ENCODE measurements around the gene GNMT. TPM values are rescaled to one million over a fixed set of nuclear protein-coding genes. Genes with fewer than 3 reads are reported as not detected.
"Not testable (repeated sequence)": the region's sequence is repeated elsewhere in the genome, so short reads cannot be mapped to it uniquely, and the experiment has no call there.

The GNMT gene
- total and polyA plus RNA-seq, 7 experiments from 2014 or later, result 0.95 to 2.6 (median 1.1) TPM; not detected in 2

GRCh38 chr6:42998205-42998604 lies 37.7 kb downstream of the GNMT start:
- H3K27me3 Mint-ChIP-seq; H3K4me1 ChIP-seq (ENCODE audit: control insufficient read depth in 2 of 2, insufficient read depth in 2 of 2, low read length in 2 of 2); ATAC-seq; H3K27me3 ChIP-seq (ENCODE audit: control insufficient read depth in 2 of 2, insufficient read depth in 2 of 2, low read length in 2 of 2); H3K4me3 Mint-ChIP-seq; H3K4me1 Mint-ChIP-seq; H3K27ac ChIP-seq (ENCODE audit: low read depth, low read length); H3K36me3 Mint-ChIP-seq; H3K9me3 ChIP-seq (ENCODE audit: control insufficient read depth in 2 of 3, low read length in 3 of 3); intact Hi-C loops (cut with micrococcal nuclease); H3K9me3 Mint-ChIP-seq; DNase-seq; H3K36me3 ChIP-seq (ENCODE audit: control insufficient read depth in 2 of 3, insufficient read depth in 3 of 3, low read length in 3 of 3); H3K4me3 ChIP-seq (ENCODE audit: low read length): not testable (repeated sequence)
- CTCF ChIA-PET, result interaction anchor here (0.6 to 1.3 kb wide), 2 partner anchors 24 to 336 kb away, joined by 3 read pairs; no protein-coding TSS in a partner anchor
- POLR2A ChIA-PET, result interaction anchor here (1.5 kb wide), 1 partner anchor 13 kb away, joined by 4 read pairs; no protein-coding TSS in a partner anchor
- H3K27ac Mint-ChIP-seq, result peak overlapping the region in 1 of 9 donors; percentile 36

GRCh38 chr6:43001843-43002242 lies 41.3 kb downstream of the GNMT start:
- Histone ChIP-seq H3K4me1 (ENCODE audit: control insufficient read depth in 2 of 2, insufficient read depth in 2 of 2, low read length in 2 of 2) (no peaks in the 10 kb centered on the region), H3K36me3 (ENCODE audit: control insufficient read depth in 2 of 3, insufficient read depth in 3 of 3, low read length in 3 of 3) (peaks cover 0 to 19% (median 0%) of the 10 kb centered on the region in 3 experiments), H3K27me3 (ENCODE audit: control insufficient read depth in 2 of 2, insufficient read depth in 2 of 2, low read length in 2 of 2) (no peaks in the 10 kb centered on the region), H3K27ac (ENCODE audit: low read depth, low read length) (no peak overlapping the region), H3K9me3 (ENCODE audit: control insufficient read depth in 2 of 3, low read length in 3 of 3) (no peaks in the 10 kb centered on the region), H3K4me3 (ENCODE audit: low read length) (no peak overlapping the region)
- Mint-ChIP-seq H3K4me1 (peaks cover 0 to 5% (median 4%) of the 10 kb centered on the region in 7 donors), H3K27me3 (no peaks in the 10 kb centered on the region), H3K27ac (no peak overlapping the region), H3K4me3 (no peak overlapping the region), H3K9me3 (no peaks in the 10 kb centered on the region), H3K36me3 (peaks cover 0 to 9% (median 0%) of the 10 kb centered on the region in 5 donors)
- intact Hi-C loops (cut with micrococcal nuclease), result no loop called here
- no peak for ATAC-seq
- CTCF ChIA-PET, result interaction anchor here (0.6 to 0.7 kb wide), 3 partner anchors 18 to 263 kb away, joined by 3 to 4 read pairs (median 3); no protein-coding TSS in a partner anchor
- POLR2A ChIA-PET, result interaction anchor here (0.7 to 1.5 kb wide), 2 partner anchors 88 to 348 kb away, joined by 3 read pairs; no protein-coding TSS in a partner anchor
- no peak for DNase-seq

GRCh38 chr6:43005844-43006243 lies 45.3 kb downstream of the GNMT start:
- H3K9me3 Mint-ChIP-seq, result no peaks in the 10 kb centered on the region
- CTCF ChIA-PET, result interaction anchor here (0.6 to 1.8 kb wide), 2 partner anchors 138 to 522 kb away, joined by 4 to 7 read pairs; no protein-coding TSS in a partner anchor
- Histone ChIP-seq H3K4me1 (ENCODE audit: control insufficient read depth in 2 of 2, insufficient read depth in 2 of 2, low read length in 2 of 2) (no peaks in the 10 kb centered on the region), H3K9me3 (ENCODE audit: control insufficient read depth in 2 of 3, low read length in 3 of 3) (no peaks in the 10 kb centered on the region), H3K4me3 (ENCODE audit: low read length) (no peak overlapping the region), H3K27ac (ENCODE audit: low read depth, low read length) (no peak overlapping the region), H3K27me3 (ENCODE audit: control insufficient read depth in 2 of 2, insufficient read depth in 2 of 2, low read length in 2 of 2) (no peaks in the 10 kb centered on the region), H3K36me3 (ENCODE audit: control insufficient read depth in 2 of 3, insufficient read depth in 3 of 3, low read length in 3 of 3) (peaks cover 0 to 58% (median 7%) of the 10 kb centered on the region in 3 experiments)
- ATAC-seq, result no peak
- POLR2A ChIA-PET, result interaction anchor here (0.6 to 1.9 kb wide), 3 partner anchors 8 to 136 kb away, joined by 3 to 10 read pairs (median 5); partner anchors contain the start of genes KLHDC3 and MEA1
- H3K4me1 Mint-ChIP-seq, result peaks cover 0 to 12% (median 5%) of the 10 kb centered on the region in 7 donors
- H3K27me3 Mint-ChIP-seq, result no peaks in the 10 kb centered on the region
- intact Hi-C loops (cut with micrococcal nuclease), result no loop called here
- DNase-seq, result no peak
- H3K4me3 Mint-ChIP-seq, result no peak overlapping the region
- H3K36me3 Mint-ChIP-seq, result peaks cover 0 to 26% (median 8%) of the 10 kb centered on the region in 5 donors
- peak overlapping the region in 2 of 9 donors; percentile 3 to 51 for H3K27ac Mint-ChIP-seq

GRCh38 chr6:43006251-43006650 lies 45.7 kb downstream of the GNMT start:
- no peaks in the 10 kb centered on the region for H3K9me3 Mint-ChIP-seq
- intact Hi-C loops (cut with micrococcal nuclease), result no loop called here
- H3K4me3 Mint-ChIP-seq, result no peak overlapping the region
- peak overlapping the region in 2 of 9 donors; percentile 3 to 51 for H3K27ac Mint-ChIP-seq
- Histone ChIP-seq H3K4me1 (ENCODE audit: control insufficient read depth in 2 of 2, insufficient read depth in 2 of 2, low read length in 2 of 2) (no peaks in the 10 kb centered on the region), H3K9me3 (ENCODE audit: control insufficient read depth in 2 of 3, low read length in 3 of 3) (no peaks in the 10 kb centered on the region), H3K27me3 (ENCODE audit: control insufficient read depth in 2 of 2, insufficient read depth in 2 of 2, low read length in 2 of 2) (no peaks in the 10 kb centered on the region), H3K4me3 (ENCODE audit: low read length) (no peak overlapping the region), H3K27ac (ENCODE audit: low read depth, low read length) (no peak overlapping the region), H3K36me3 (ENCODE audit: control insufficient read depth in 2 of 3, insufficient read depth in 3 of 3, low read length in 3 of 3) (peaks cover 0 to 62% (median 9%) of the 10 kb centered on the region in 3 experiments)
- H3K4me1 Mint-ChIP-seq, result peaks cover 0 to 14% (median 7%) of the 10 kb centered on the region in 7 donors
- ATAC-seq (no peak), DNase-seq (no peak)
- ChIA-PET CTCF (interaction anchor here (0.6 to 1.8 kb wide), 2 partner anchors 137 to 522 kb away, joined by 4 to 7 read pairs; no protein-coding TSS in a partner anchor), POLR2A (interaction anchor here (1.5 kb wide), 1 partner anchor 50 kb away, joined by 5 read pairs; no protein-coding TSS in a partner anchor)
- H3K27me3 Mint-ChIP-seq, result no peaks in the 10 kb centered on the region
- peaks cover 0 to 26% (median 8%) of the 10 kb centered on the region in 5 donors for H3K36me3 Mint-ChIP-seq

- Histone ChIP-seq H3K27ac (ENCODE audit: low read depth, low read length) (no peak overlapping the region), H3K9me3 (ENCODE audit: control insufficient read depth in 2 of 3, low read length in 3 of 3) (no peaks in the 10 kb centered on the region), H3K27me3 (ENCODE audit: control insufficient read depth in 2 of 2, insufficient read depth in 2 of 2, low read length in 2 of 2) (no peaks in the 10 kb centered on the region), H3K36me3 (ENCODE audit: control insufficient read depth in 2 of 3, insufficient read depth in 3 of 3, low read length in 3 of 3) (peaks cover 0 to 71% (median 10%) of the 10 kb centered on the region in 3 experiments), H3K4me1 (ENCODE audit: control insufficient read depth in 2 of 2, insufficient read depth in 2 of 2, low read length in 2 of 2) (no peaks in the 10 kb centered on the region), H3K4me3 (ENCODE audit: low read length) (no peak overlapping the region)
- no peak for DNase-seq
- Mint-ChIP-seq H3K4me1 (peaks cover 4 to 22% (median 16%) of the 10 kb centered on the region in 7 donors), H3K27me3 (no peaks in the 10 kb centered on the region), H3K27ac (peak overlapping the region in 3 of 9 donors; percentile 8 to 64 (median 32)), H3K9me3 (no peaks in the 10 kb centered on the region), H3K36me3 (peaks cover 0 to 30% (median 8%) of the 10 kb centered on the region in 5 donors), H3K4me3 (no peak overlapping the region)
- ATAC-seq, result no peak
- ChIA-PET POLR2A (interaction anchor here (1.5 kb wide), 1 partner anchor 49 kb away, joined by 5 read pairs; no protein-coding TSS in a partner anchor), CTCF (no interaction called here)
- intact Hi-C loops (cut with micrococcal nuclease), result no loop called here
These were observed 46.6 kb downstream of the GNMT start for GRCh38 chr6:43007126-43007525.

GRCh38 chr6:43009124-43009523 lies 48.6 kb downstream of the GNMT start:
- H3K4me3 ChIP-seq (ENCODE audit: low read length), result no peak overlapping the region
- CTCF ChIA-PET, result interaction anchor here (1.4 kb wide), 1 partner anchor 135 kb away, joined by 4 read pairs; no protein-coding TSS in a partner anchor
- H3K27ac ChIP-seq (ENCODE audit: low read depth, low read length), result no peak overlapping the region
- peaks cover 7 to 13% of the 10 kb centered on the region in 2 donors for H3K4me1 ChIP-seq (ENCODE audit: control insufficient read depth in 2 of 2, insufficient read depth in 2 of 2, low read length in 2 of 2)
- Mint-ChIP-seq H3K27ac (peak overlapping the region in 5 of 9 donors; percentile 3 to 79 (median 41)), H3K4me3 (no peak overlapping the region), H3K9me3 (peaks cover 0 to under 1% (median 0%) of the 10 kb centered on the region in 11 donors), H3K27me3 (peaks cover 0 to 3% (median 0%) of the 10 kb centered on the region in 5 donors), H3K4me1 (peaks cover 20 to 42% (median 33%) of the 10 kb centered on the region in 7 donors), H3K36me3 (peaks cover 0 to 32% (median 8%) of the 10 kb centered on the region in 5 donors)
- no peaks in the 10 kb centered on the region for H3K9me3 ChIP-seq (ENCODE audit: control insufficient read depth in 2 of 3, low read length in 3 of 3)
- H3K27me3 ChIP-seq (ENCODE audit: control insufficient read depth in 2 of 2, insufficient read depth in 2 of 2, low read length in 2 of 2), result no peaks in the 10 kb centered on the region
- DNase-seq (peak in 6 of 9 donors; percentile 16 to 39 (median 29)), ATAC-seq (no peak)
- POLR2A ChIA-PET, result interaction anchor here (0.9 to 2.0 kb wide), 2 partner anchors 28 to 80 kb away, joined by 4 to 9 read pairs; partner anchors contain the start of gene CNPY3
- H3K36me3 ChIP-seq (ENCODE audit: control insufficient read depth in 2 of 3, insufficient read depth in 3 of 3, low read length in 3 of 3), result peaks cover 0 to 67% (median 10%) of the 10 kb centered on the region in 3 experiments
- intact Hi-C loops (cut with micrococcal nuclease), result loop anchor here (1.0 to 2.0 kb wide), 3 partner anchors 108 to 134 kb away; no protein-coding TSS in a partner anchor
